HG03066 (cell line): ENCODE results near the gene DCTD.
"Not testable (repeated sequence)": the region's sequence is repeated elsewhere in the genome, so short reads cannot be mapped to it uniquely, and the experiment has no call there.

Source experiments
- ATAC-seq: cut with Tn5 transposase; IDR thresholded peaks from one replicate; pipeline ENCODE4 v1.9.1; 2021; ENCODE audit warnings: low read depth; ENCODE audit not compliant: unreplicated experiment

DCTD gene

DNA sequence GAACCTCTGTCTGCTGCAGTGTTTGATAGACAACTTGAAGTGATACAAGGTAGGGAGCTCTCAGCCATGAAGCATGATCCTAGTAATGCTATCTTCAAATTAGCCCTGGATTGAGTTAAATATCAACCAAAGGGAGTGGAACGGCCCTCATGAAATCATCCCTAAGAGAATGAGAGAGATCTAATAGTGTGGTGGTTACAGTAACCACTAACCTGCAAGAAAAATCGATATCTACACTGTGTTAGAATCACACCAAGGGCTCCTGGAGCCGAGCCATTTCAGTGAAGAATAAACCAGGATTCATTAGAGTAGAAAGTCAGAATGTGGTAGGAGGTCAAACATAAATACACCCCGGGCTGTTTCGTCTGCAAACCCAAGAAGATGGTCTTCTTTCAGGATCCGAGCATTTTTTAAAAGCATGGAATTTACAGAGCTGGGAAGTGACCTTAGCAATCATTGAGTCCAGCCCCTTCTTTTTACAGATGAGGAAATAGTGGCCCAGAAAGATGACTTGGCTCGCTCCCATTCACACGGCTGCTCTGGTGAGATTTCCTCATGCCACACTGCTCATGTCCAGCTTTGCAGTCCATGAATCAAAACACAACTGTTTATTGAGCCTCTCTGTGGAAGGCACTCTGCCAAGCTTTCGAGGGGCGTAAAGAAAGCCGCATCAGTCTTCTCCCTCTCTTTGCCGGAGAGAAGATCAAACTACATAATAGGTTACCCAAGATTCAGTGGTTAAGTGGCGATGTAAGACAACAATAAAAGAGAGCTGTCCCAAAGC lies 5.5 kb upstream of the DCTD start:
- ATAC-seq, result no peak

DNA sequence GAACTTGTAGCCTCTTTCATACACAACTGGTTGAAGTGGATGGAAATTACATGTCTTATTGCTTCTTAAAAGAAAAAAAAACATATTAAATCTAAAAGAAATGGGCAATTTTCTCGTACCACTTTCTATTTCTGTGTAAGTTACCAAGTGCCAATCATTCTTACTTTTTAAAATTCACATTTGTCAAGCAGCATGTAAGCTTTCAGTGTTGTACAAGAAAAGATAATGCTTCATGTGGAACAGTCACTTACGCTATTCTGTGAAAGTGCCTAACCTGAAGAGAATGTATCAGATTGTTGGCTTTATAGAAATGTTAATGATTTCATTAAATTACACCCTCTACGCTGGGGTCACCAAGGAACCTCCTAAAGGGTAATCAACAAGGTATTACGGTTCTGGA lies 4.4 kb upstream of the DCTD start:
- no peak for ATAC-seq

DNA sequence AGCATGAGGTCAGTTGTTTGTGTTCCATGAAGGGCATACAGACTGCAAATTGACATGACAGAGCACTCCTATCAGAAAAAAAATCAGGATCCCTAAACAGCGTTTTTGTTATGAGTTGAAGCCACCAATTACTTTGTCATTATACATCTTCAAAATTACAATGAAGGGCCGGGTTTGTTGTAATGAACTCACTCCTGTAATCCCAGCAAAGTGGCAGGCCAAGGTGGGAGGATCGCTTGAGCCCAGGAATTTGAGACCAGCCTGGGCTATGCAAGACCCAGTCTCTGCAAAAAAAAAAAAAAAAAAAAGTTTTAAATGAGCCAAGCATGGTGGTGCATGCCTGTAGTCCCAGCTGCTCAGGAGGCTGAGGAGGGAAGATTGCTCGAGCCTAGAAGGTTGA lies 3.5 kb upstream of the DCTD start:
- no peak for ATAC-seq

DNA sequence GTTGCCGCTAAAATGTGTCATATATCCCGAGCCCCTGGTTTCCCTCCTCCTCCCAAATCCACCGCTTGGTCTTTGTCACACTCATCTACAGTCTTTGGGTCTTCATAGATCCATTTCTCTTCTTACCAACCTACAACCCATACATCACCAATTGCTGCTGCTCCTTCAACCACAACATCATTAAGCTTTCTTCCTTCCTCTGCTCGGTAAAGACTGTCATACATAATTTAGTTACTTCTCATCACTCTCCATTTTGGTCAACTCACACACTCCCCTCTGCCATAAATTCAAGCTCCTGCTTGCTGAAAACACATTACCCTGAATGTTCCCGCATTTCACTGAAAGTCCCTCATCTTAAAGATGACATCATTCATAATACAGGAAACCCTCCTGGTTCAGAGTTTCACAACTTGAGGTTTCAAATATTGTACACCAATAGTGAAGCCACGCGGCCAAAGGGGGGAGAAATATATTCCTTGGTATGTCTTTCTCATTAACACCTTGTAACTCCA lies 1.7 kb upstream of the DCTD start:
- ATAC-seq, result peak; percentile 19

- peak; percentile 17 for ATAC-seq
Observed at GRCh38 chr4:182918044-182918607, 940 bp upstream of the DCTD start.

DNA sequence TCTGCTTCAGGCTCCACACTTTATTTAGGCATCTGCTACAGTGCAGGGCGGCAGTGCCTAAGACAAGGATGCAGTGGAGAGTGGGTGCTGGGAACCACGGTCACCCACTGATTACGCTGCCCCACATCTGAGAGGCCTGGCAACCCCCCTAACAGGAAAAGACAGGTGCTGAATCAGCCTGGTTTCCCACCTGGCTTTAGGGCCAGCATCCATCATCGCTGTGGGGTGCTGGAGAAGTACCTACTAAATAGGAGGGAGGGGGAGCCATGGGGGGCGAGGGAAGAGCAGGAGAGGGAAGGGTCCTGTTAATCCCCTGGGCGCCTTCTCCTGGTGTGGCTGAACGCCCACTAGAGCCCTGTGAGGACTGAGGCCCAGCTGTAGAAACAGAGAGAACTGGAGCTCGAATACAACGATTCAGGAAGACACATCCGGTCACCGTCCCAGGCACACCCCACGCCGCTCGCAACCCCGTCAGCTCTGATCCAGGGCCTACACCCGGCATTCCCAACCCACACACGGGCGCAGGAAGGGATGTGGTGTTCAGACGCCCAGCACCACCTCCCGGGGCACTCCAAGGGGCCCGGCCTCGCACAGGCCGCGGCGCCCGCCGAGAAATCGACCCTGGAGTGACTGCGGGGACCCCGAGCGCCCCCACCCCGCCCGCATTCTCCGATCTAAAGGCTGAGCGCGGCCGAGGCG lies 554 bp downstream of the DCTD start:
- ATAC-seq, result peak; percentile 34

DNA sequence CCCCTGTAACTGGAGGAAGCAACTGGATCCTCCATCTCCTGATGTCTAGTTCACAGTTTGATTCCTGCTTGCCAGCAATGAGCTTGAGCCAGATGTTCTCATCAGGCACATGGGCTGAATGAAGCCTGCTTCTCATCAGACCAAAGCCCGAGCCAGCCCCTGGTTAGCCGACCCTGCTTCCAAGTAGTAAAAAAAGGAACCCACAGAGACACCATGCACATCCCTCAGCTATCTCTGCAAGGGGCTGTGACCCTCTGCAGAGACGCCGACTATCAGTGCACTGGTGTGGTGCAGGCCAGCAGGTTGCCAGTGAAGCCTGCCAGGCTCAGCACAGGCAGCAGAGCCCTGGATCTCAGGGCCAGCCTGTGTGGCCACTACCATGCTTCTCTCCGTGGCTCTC lies 2.8 kb downstream of the DCTD start:
- no peak for ATAC-seq

GRCh38 chr4:182913621-182914020 lies 3.6 kb downstream of the DCTD start:
- no peak for ATAC-seq

- ATAC-seq, result no peak
Observed at GRCh38 chr4:182913036-182913435, 4.2 kb downstream of the DCTD start.

GRCh38 chr4:182908124-182908523 lies 9.1 kb downstream of the DCTD start:
- ATAC-seq, result no peak

DNA sequence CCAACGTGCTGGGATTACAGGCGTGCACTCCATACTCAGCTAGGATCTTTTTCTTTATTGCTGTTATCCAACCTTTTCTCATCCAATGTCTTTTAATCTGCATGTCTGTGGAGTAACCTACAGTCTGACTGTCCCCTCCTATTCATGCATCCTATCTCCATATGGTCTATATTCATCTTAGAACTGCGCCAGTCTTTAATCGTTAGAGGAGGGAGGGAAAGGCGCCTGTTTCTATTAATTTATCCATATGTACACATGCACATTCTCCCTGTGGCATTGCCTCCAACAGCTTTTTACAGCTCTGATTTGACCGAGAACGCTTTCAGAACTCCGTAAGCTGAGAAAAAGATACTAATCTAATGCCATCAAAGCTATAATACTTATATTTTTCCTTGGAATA lies 9.8 kb downstream of the DCTD start:
- ATAC-seq, result no peak

DNA sequence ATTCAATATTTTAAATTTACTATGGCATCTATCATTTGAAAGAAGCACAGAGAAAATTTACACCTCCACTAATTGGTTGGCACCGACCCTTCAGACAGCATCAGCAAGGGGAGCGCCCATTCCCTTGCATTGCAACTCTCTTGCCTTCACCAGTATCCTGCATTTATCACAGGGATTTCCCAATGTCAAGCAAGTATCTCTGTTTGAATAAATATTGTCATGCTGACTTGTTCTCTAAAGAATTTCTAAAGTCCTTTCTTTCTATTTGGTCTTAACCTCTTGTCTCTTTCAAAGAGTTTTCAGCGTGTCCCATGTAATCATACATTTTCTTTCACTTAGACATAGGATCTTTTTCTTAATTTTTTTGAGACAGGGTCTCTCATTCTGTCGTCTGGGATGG lies 10.4 kb downstream of the DCTD start:
- no peak for ATAC-seq

DNA sequence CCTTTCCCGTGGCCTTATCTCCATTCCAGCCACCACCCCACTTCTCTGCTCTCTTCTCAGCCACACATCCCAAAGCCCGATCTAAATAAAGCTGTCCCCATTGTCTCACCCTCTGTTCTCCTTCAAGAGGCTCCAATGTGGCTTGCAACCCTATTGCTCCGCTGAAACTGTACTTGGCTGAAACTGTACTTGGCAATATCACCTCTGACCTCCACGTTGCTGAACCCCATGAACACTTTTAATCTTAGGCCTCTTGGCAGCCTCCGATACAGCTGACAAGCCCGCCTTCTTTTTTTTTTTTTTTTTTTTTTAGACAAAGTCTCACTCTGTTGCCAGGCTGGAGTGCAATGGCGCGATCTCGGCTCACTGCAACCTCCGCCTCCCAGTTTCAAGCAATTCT lies 12.1 kb downstream of the DCTD start:
- ATAC-seq, result no peak

DNA sequence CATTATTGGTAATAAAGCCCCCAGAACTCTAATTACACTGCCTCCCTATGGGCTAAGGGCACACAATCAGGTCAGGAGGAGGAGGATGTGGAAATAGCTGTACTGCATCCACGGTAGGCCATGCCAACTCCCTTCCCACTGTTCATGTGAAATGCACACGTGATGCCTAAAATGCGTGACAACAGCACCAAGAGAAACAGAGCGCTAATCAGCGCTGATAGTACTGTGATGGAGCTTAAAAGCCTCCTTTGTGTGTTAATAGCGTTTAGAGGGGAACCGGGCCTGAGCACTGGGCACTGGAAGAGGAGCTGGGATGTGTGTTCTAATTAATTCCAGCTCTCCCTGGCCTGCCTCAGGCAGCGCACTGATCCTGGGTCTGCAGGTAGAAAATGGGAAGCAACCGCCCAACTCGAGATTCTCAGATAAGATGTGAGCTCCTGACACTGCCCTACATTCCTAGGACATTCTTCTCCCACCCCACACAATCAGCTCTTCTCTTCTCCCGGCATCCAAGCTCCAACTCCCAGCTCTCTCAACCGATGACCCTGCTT lies 12.9 kb downstream of the DCTD start:
- ATAC-seq, result no peak

DNA sequence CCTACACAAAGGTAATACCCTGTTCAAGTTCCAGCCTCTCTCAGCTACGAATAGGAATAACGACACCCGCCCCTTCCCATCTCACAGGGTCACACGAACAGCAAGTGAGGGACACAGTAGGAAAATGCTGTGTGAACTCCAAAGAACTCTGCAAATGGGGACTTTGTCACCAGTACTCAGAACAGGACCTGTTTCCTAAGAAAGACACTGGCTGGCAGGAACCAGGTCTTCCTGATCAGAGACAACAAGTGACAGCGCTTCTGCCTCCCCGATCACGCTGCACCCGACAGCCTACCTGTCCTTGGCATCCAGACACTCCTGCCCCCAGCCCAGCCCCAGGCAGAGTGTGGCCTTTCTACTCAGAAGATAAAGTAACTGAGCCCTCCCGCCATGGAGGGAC lies 14.2 kb downstream of the DCTD start:
- no peak for ATAC-seq

GRCh38 chr4:182901337-182901736 lies 15.8 kb downstream of the DCTD start:
- ATAC-seq, result no peak

DNA sequence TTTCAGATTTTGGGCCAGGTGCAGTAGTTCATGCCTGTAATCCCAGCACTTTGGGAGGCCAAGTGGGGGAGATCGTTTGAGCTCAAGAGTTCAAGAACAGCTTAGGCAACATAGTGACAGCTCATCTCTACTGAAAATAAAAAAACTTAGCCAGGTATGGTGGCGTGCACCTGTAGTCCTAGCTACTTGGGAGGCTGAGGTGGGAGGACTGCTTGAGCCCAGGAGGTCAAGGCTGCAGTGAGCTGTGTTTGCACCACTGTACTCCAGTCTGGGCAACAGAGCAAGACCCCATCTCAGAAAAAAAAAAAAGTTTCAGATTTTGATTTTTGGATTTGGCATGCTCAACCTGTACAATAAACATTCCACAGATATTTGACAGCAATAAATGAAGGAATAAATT lies 17.2 kb downstream of the DCTD start:
- not testable (repeated sequence) for ATAC-seq

GRCh38 chr4:182898479-182898799 lies 18.7 kb downstream of the DCTD start:
- ATAC-seq, result no peak

DNA sequence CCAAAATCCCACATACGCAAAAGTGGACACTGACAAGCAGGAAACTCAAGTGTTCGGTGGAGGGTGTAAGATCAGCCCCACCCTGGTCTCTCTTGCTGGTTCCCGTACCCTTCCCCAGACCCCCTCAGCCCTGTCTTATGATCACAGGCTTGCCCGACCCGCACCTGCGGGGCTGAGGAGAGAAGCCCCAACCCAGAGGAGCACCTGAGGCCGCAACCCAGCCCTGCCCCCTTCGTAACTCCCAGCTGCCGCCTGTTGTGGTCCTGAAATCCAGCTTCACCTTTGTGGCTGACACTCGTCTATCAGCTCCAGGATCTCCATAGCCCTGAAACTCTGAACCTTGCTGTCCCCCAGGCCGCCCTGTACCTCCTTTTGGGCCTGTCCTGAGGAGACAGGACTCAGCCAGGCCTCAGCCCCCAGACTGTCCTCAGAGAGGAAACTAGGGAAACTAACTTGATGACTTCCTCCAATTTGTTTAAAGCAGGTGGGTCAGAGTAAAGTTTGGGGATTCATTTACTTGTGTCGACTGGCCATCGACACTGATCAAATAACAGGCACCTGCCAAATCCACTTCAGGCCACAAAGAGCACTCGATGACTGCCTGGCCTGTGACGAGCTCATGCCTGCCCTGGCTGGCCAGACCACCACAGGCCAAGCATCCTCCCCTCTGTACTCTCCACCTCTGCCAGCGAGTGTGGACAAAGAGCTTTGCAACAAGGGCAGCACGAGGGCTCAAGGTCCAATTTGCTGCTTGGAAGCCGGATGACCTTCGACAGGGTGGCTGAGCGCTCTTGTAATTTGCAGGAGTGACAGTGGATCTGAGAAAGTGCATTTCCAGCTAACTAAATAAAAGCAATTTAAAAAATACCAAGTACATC lies 19.3 kb downstream of the DCTD start:
- no peak for ATAC-seq

DNA sequence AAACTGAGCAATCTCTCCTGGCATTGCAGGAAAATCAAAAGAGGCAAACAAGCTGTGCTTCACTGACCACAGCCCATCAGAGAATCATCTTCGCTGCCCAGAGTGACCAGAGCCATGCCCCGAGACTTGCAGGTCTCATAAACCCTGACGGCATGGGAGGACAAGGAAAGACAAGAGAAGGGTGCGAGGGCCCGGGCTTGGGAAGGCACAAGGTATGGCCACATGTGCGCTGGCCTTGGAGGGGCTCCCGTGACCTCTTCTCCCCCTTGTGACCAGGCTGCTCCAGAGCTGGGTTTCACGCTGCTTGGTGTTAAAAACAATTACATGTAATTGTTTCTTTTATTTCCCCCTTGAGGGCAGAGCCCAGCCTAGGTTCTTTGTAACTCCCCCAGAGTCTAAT lies 20.8 kb downstream of the DCTD start:
- ATAC-seq, result no peak
